Neural cell (in vitro differentiated cells): ENCODE measurements around the gene NCKAP5.

Experiments used
- CTCF ChIP-seq: fragments of 450-650 bp; IDR thresholded peaks from 2 replicates; pipeline ENCODE4 v1.5.1; 2014; ENCODE audit warnings: antibody characterized with exemption, mild to moderate bottlenecking, moderate library complexity; ENCODE audit not compliant: poor library complexity, severe bottlenecking
- EP300 ChIP-seq: fragments of 450-650 bp; conservative IDR thresholded peaks from 2 replicates; pipeline ENCODE4 v1.6.1; 2014; ENCODE audit warnings: antibody characterized with exemption, mild to moderate bottlenecking, moderate library complexity; ENCODE audit not compliant: poor library complexity, severe bottlenecking
- RAD21 ChIP-seq: fragments of 450-650 bp; conservative IDR thresholded peaks from 2 replicates; pipeline ENCODE4 v1.6.1; 2014; ENCODE audit warnings: antibody characterized with exemption, mild to moderate bottlenecking, moderate library complexity
- SMC3 ChIP-seq: fragments of 450-650 bp; conservative IDR thresholded peaks from 2 replicates; pipeline ENCODE4 v1.6.1; 2014; ENCODE audit warnings: antibody characterized with exemption, mild to moderate bottlenecking, moderate library complexity; ENCODE audit not compliant: poor library complexity
- TAF1 ChIP-seq: IDR thresholded peaks from 2 replicates; pipeline ENCODE4 v1.6.1; 2012; ENCODE audit warnings: low read depth

DNA sequence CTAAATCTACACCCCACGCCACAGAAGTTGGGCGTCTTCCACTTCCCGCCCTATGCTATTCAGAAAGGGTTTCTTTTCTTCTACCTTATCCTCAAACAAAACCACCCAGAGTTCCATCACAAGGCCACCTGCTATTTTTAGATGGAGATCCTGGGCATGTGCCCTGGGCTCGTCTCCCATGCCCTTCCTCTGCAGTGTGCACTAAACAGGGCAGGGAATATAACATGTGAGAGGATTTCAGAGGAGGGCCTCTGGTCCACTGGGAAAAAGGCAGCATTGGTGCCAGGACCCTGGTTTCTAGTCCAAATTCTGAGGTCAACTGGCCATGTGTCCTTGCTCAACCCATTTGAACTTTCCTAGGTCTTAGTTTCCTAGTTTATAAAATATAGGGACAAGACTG lies 320.0 kb downstream of the NCKAP5 start:
- TF ChIP-seq CTCF: no peak
- no peak for TF ChIP-seq TAF1
- TF ChIP-seq RAD21: no peak
- no peak for TF ChIP-seq EP300
- TF ChIP-seq SMC3: no peak
